IPS DF 19.7 (cell line): ENCODE measurements around the gene IL18RAP.

Source experiments
- DNase-seq: peaks from one replicate; pipeline ENCODE4 v3.0.0-alpha.2; 2013; ENCODE audit warnings: low read depth, low spot score

IL18RAP gene

DNA sequence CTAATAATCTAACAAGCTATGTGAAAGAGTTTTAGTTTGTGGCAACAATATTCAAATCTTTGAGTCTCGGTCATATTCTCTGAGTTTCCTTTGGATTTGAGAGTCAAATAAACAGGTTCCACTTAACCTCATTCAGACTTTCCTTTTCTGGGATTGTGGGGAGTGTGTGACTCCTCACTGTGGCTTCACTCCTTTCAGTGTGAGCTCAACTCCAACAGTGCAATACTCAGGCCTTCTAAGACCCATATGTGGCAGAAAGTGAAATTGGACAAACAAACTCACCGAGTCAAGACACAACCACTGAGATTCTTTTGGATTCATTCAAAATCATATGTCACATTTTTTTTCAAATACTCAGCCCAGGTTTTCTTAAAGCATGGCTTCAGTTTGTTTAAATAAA lies 75.5 kb downstream of the IL18RAP start:
- DNase-seq = no peak

DNA sequence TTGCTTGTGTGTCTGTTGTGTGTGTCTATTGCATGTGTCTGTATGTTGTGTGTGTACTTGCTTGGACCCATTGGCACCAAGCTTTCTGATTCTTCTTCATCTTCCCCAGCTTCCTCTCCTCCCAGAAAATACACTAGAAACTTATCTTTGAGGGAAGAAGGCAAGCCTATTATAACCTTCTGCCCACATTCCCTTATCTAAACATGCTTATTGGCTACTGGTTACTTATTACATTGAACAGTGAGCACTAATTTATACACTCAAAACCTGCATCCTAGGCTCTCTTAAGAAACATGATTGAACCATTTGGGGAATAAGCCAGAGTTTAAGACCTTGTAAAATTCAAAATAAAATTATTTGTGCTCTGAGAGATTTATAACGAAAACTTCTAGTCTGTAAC lies 76.6 kb downstream of the IL18RAP start:
- DNase-seq = no peak
